Smooth muscle cell (in vitro differentiated cells): ENCODE results near the gene GRN. TPM values are rescaled to one million over a fixed set of nuclear protein-coding genes. Genes with fewer than 3 reads are reported as not detected.
A peak's percentile ranks its signal among the peaks of the same experiment; 100 is the strongest.

Experiments used
- DNase-seq: peaks from one replicate; lab custom pipeline; 2025; ENCODE audit not compliant: unreplicated experiment; lab: John Stamatoyannopoulos, UW
- H2AFZ ChIP-seq: fragments of 200-600 bp; sonication (generic); 2 replicates; pipeline ENCODE4 v1.6.0; 2016; ENCODE audit warnings: antibody characterized with exemption, low read depth, mild to moderate bottlenecking
- H3F3A ChIP-seq: fragments of 200-600 bp; sonication (generic); 2 replicates; pipeline ENCODE4 v1.6.0; 2017; ENCODE audit warnings: antibody characterized with exemption, low read depth
- H3K27ac ChIP-seq: fragments of 200-600 bp; sonication (generic); 2 replicates; pipeline ENCODE4 v1.5.1; 2016; ENCODE audit warnings: low read depth, mild to moderate bottlenecking
- H3K27me3 ChIP-seq: fragments of 200-600 bp; sonication (generic); 2 replicates; pipeline ENCODE4 v1.6.1; 2016; ENCODE audit warnings: low read depth, mild to moderate bottlenecking
- H3K36me3 ChIP-seq: fragments of 200-600 bp; sonication (generic); 2 replicates; pipeline ENCODE4 v1.5.1; 2016; ENCODE audit warnings: low read depth
- H3K4me1 ChIP-seq: fragments of 200-600 bp; sonication (generic); 2 replicates; pipeline ENCODE4 v1.5.1; 2016; ENCODE audit warnings: low read depth
- H3K4me2 ChIP-seq: fragments of 200-600 bp; sonication (generic); 2 replicates; pipeline ENCODE4 v1.6.0; 2016; ENCODE audit warnings: mild to moderate bottlenecking
- H3K4me3 ChIP-seq: fragments of 200-600 bp; sonication (generic); 2 replicates; pipeline ENCODE4 v1.5.1; 2016; ENCODE audit warnings: mild to moderate bottlenecking
- H3K79me2 ChIP-seq: fragments of 200-600 bp; sonication (generic); 2 replicates; pipeline ENCODE4 v1.6.0; 2016; ENCODE audit warnings: low read depth, mild to moderate bottlenecking
- H3K9ac ChIP-seq: fragments of 200-600 bp; sonication (generic); 2 replicates; pipeline ENCODE4 v1.6.0; 2016; ENCODE audit warnings: low read depth
- H3K9me3 ChIP-seq: fragments of 200-600 bp; sonication (generic); replicated peaks from 2 replicates; pipeline ENCODE4 v1.5.1; 2016; ENCODE audit warnings: low read depth
- H4K20me1 ChIP-seq: fragments of 200-600 bp; sonication (generic); 2 replicates; pipeline ENCODE4 v1.6.0; 2016; ENCODE audit warnings: low read depth
- WGBS: methylation state at CpG from one replicate; pipeline ENCODE4 v1.1.7; 2016; ENCODE audit warnings: low lambda C conversion rate; 5-methylcytosine and 5-hydroxymethylcytosine counted together
- polyA plus RNA-seq: library from polyadenylated mRNA; unstranded; fragments of >200 nt; fragmentation: Nextera tagmentation; extraction: Ambion mirVana; gene quantifications from 2 replicates; pipeline ENCODE4 v1.2.1, GENCODE V29; 2016
- total RNA-seq: library from RNA; depleted of rRNA; stranded (reverse); fragments of >200 nt; gene quantifications from 2 replicates; pipeline ENCODE4 v1.2.3, GENCODE V29; 2014
- TF ChIP-seq, protein P1 (sequence below): fragments of 200-600 bp; sonication (generic); IDR thresholded peaks from 2 replicates; pipeline ENCODE4 v1.5.1; 2017; ENCODE audit warnings: borderline replicate concordance, mild to moderate bottlenecking, antibody characterized with exemption; ENCODE audit not compliant: insufficient read depth, poor library complexity, severe bottlenecking

The GRN gene
- total and polyA plus RNA-seq, 2 experiments from 2014 or later, result 125 to 338 TPM

DNA sequence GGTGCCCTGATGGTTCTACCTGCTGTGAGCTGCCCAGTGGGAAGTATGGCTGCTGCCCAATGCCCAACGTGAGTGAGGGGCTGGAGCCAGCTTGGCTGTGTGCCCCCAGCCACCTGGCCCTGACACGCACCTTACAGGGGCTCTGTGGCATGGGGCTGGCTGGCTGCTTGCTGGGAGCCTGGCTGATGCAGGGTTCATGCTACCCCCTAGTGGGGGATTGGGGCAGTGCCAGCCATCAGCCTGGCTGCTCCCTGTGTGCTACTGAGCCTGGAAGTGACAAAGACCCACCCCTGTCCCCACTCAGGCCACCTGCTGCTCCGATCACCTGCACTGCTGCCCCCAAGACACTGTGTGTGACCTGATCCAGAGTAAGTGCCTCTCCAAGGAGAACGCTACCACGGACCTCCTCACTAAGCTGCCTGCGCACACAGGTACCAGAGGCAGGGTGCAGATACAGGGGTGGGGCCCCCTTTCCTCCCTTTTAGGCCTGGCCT lies 5.7 kb downstream of the GRN start:
- peaks cover 4% of the 10 kb centered on the region for H3F3A ChIP-seq
- no peak overlapping the region for H3K4me3 ChIP-seq
- H3K9ac ChIP-seq, result no peak overlapping the region
- H3K79me2 ChIP-seq, result no peaks in the 10 kb centered on the region
- no peak overlapping the region for H3K4me2 ChIP-seq
- H4K20me1 ChIP-seq, result peaks cover 10% of the 10 kb centered on the region
- H3K4me1 ChIP-seq, result no peaks in the 10 kb centered on the region
- H3K36me3 ChIP-seq, result no peaks in the 10 kb centered on the region
- TF ChIP-seq, protein P1, sequence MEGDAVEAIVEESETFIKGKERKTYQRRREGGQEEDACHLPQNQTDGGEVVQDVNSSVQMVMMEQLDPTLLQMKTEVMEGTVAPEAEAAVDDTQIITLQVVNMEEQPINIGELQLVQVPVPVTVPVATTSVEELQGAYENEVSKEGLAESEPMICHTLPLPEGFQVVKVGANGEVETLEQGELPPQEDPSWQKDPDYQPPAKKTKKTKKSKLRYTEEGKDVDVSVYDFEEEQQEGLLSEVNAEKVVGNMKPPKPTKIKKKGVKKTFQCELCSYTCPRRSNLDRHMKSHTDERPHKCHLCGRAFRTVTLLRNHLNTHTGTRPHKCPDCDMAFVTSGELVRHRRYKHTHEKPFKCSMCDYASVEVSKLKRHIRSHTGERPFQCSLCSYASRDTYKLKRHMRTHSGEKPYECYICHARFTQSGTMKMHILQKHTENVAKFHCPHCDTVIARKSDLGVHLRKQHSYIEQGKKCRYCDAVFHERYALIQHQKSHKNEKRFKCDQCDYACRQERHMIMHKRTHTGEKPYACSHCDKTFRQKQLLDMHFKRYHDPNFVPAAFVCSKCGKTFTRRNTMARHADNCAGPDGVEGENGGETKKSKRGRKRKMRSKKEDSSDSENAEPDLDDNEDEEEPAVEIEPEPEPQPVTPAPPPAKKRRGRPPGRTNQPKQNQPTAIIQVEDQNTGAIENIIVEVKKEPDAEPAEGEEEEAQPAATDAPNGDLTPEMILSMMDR, result peak; percentile 73
- DNase-seq, result peak; percentile 23
- no peaks in the 10 kb centered on the region for H3K27me3 ChIP-seq
- WGBS, result 76% methylated on average over 6 of the region's 6 CpGs
- H3K9me3 ChIP-seq, result no peaks in the 10 kb centered on the region
- H3K27ac ChIP-seq, result no peak overlapping the region
- H2AFZ ChIP-seq, result no peak overlapping the region

DNA sequence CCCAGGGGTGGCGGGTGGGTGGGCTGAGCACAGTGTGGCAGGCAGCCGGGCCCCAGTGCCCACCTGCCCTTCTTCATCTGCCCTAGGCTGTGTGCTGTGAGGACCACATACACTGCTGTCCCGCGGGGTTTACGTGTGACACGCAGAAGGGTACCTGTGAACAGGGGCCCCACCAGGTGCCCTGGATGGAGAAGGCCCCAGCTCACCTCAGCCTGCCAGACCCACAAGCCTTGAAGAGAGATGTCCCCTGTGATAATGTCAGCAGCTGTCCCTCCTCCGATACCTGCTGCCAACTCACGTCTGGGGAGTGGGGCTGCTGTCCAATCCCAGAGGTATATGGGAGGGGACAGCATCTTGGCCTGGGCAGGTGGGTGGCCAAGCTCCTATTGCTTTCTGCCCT lies 6.4 kb downstream of the GRN start:
- Histone ChIP-seq H3K4me1 (no peaks in the 10 kb centered on the region), H3K9me3 (no peaks in the 10 kb centered on the region), H4K20me1 (peaks cover 5% of the 10 kb centered on the region), H3K36me3 (no peaks in the 10 kb centered on the region), H2AFZ (no peak overlapping the region), H3K4me3 (no peak overlapping the region), H3K4me2 (no peak overlapping the region), H3F3A (peaks cover 4% of the 10 kb centered on the region), H3K27ac (no peak overlapping the region), H3K9ac (no peak overlapping the region), H3K27me3 (no peaks in the 10 kb centered on the region), H3K79me2 (no peaks in the 10 kb centered on the region)
- WGBS, result 94% methylated on average over 8 of the region's 8 CpGs
- TF ChIP-seq, protein P1, result no peak
- DNase-seq, result no peak

DNA sequence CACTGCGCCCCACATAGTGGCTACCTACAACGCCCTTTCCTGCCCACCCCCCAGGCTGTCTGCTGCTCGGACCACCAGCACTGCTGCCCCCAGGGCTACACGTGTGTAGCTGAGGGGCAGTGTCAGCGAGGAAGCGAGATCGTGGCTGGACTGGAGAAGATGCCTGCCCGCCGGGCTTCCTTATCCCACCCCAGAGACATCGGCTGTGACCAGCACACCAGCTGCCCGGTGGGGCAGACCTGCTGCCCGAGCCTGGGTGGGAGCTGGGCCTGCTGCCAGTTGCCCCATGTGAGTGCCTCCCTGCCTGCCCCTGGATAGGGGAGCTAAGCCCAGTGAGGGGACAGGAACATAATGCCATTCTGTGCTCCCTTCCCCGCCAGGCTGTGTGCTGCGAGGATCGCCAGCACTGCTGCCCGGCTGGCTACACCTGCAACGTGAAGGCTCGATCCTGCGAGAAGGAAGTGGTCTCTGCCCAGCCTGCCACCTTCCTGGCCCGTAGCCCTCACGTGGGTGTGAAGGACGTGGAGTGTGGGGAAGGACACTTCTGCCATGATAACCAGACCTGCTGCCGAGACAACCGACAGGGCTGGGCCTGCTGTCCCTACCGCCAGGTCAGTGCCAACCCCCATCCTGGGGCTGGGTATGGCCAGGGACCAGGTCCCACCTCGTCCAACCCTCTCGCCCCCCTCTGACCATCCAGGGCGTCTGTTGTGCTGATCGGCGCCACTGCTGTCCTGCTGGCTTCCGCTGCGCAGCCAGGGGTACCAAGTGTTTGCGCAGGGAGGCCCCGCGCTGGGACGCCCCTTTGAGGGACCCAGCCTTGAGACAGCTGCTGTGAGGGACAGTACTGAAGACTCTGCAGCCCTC lies 7.1 kb downstream of the GRN start:
- TF ChIP-seq, protein P1, result no peak
- H3K79me2 ChIP-seq, result no peaks in the 10 kb centered on the region
- 96% methylated on average over 36 of the region's 36 CpGs for WGBS

More for the DNA sequence above, 7.1 kb downstream of the GRN start:
- peaks cover 3% of the 10 kb centered on the region for H4K20me1 ChIP-seq
- no peaks in the 10 kb centered on the region for H3K36me3 ChIP-seq
- H3K4me3 ChIP-seq, result no peak overlapping the region
- H3K4me2 ChIP-seq, result no peak overlapping the region
- no peaks in the 10 kb centered on the region for H3K9me3 ChIP-seq
- DNase-seq, result no peak
- no peaks in the 10 kb centered on the region for H3K4me1 ChIP-seq
- H2AFZ ChIP-seq, result no peak overlapping the region
- H3K9ac ChIP-seq, result no peak overlapping the region
- H3K27ac ChIP-seq, result no peak overlapping the region
- H3K27me3 ChIP-seq, result no peaks in the 10 kb centered on the region
- H3F3A ChIP-seq, result peaks cover 4% of the 10 kb centered on the region
